Left ventricle myocardium inferior (tissue), 1 donor: ENCODE results near the gene PDE6A. TPM values are rescaled to one million over a fixed set of nuclear protein-coding genes. Genes with fewer than 3 reads are reported as not detected.
"Not testable (repeated sequence)": the region's sequence is repeated elsewhere in the genome, so short reads cannot be mapped to it uniquely, and the experiment has no call there.

Experiments used
- DNase-seq: peaks from one replicate; pipeline ENCODE4 v3.0.0-alpha.2; 2020
- H3K27ac ChIP-seq: fragments of 200-600 bp; replicated peaks from 2 replicates; pipeline ENCODE4 v1.8.0; 2021
- H3K27me3 ChIP-seq: fragments of 200-600 bp; 2 replicates; pipeline ENCODE4 v1.8.0; 2021; ENCODE audit warnings: low read depth
- H3K36me3 ChIP-seq: fragments of 200-600 bp; 2 replicates; pipeline ENCODE4 v1.8.0; 2021
- H3K4me1 ChIP-seq: fragments of 200-600 bp; 2 replicates; pipeline ENCODE4 v1.8.0; 2021
- H3K4me3 ChIP-seq: fragments of 200-600 bp; 2 replicates; pipeline ENCODE4 v1.8.0; 2021; ENCODE audit warnings: mild to moderate bottlenecking, moderate library complexity
- H3K9me3 ChIP-seq: fragments of 200-600 bp; replicated peaks from 2 replicates; pipeline ENCODE4 v1.8.0; 2021
- intact Hi-C: fragments of 100-400 bp; cut with micrococcal nuclease; formaldehyde crosslinking; loops from one replicate; pipeline ENCODE4 v1.11.0; 2022
- total RNA-seq: library from RNA; stranded (reverse); fragmentation: NEBNext Ultra II Directional; extraction: Animal tissue kit (Norgen Biotek cat#: 25700); gene quantifications from one replicate; pipeline ENCODE4 v1.2.1, GENCODE V29; 2021
- TF ChIP-seq, protein P1 (sequence below): fragments of 200-600 bp; IDR thresholded peaks from 2 replicates; pipeline ENCODE4 v1.8.0; 2021; ENCODE audit warnings: antibody characterized with exemption, mild to moderate bottlenecking, borderline replicate concordance
- donor health status: DM: no; HTN: yes; CAD: no; lungs with severe emphysema.

PDE6A gene
- total RNA-seq, 1 donor from 2014 or later = 0.22 TPM

DNA sequence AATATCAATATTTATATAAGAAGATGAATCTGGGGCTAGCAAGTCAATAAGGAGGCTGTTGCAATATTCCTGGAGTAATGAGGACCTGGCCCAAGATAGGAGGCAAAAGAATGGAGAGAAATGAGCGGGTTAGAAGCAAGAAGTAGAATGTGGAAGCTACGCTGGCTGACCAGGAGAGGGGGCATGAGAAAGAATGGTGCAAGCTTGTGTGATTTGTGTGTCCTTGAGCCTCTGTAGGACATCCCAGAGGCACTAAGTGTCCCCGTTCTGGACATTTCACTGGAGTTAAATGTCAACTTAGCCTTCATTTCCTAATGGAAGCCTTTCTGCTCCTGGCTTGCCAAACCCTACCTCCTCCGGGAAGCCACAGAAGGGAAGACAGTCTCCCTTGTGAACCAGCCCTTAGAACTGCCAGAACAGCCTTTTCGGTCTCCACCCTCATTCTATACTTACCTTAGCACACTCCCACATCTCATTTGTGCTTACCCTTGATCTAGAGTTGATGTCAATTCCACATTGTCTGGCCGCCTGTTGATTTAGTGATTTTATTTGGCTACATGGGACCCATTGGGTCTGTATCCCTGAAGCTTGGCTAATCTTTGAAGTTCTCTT lies 6.7 kb upstream of the PDE6A start:
- Histone ChIP-seq H3K27ac (no peak overlapping the region), H3K4me3 (no peak overlapping the region), H3K4me1 (no peaks in the 10 kb centered on the region), H3K9me3 (no peaks in the 10 kb centered on the region), H3K36me3 (no peaks in the 10 kb centered on the region), H3K27me3 (no peaks in the 10 kb centered on the region)
- intact Hi-C loops = no loop called here
- TF ChIP-seq, protein P1, sequence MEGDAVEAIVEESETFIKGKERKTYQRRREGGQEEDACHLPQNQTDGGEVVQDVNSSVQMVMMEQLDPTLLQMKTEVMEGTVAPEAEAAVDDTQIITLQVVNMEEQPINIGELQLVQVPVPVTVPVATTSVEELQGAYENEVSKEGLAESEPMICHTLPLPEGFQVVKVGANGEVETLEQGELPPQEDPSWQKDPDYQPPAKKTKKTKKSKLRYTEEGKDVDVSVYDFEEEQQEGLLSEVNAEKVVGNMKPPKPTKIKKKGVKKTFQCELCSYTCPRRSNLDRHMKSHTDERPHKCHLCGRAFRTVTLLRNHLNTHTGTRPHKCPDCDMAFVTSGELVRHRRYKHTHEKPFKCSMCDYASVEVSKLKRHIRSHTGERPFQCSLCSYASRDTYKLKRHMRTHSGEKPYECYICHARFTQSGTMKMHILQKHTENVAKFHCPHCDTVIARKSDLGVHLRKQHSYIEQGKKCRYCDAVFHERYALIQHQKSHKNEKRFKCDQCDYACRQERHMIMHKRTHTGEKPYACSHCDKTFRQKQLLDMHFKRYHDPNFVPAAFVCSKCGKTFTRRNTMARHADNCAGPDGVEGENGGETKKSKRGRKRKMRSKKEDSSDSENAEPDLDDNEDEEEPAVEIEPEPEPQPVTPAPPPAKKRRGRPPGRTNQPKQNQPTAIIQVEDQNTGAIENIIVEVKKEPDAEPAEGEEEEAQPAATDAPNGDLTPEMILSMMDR = no peak
- DNase-seq = no peak

DNA sequence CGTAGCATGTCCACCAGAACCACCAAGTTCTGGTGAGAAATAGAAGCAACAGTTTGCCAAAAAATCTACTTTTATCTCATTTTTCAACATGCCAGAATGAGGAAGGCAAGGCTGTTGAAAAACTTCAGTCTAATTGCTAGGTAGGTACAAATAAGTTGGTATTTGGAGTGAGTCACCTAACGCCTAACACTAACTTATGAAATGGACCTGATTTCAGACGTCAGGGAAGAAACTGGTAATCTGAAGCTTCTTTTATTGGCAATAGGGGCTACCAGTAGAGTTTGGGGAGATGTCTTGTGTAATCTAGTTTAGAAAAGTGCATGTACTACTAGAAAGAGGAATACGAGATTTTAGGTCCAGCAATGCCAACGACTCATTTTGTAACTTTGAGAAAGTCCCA lies 4.4 kb upstream of the PDE6A start:
- Histone ChIP-seq H3K36me3 (no peaks in the 10 kb centered on the region), H3K4me3 (no peak overlapping the region), H3K9me3 (no peaks in the 10 kb centered on the region), H3K4me1 (no peaks in the 10 kb centered on the region), H3K27me3 (no peaks in the 10 kb centered on the region), H3K27ac (no peak overlapping the region)
- TF ChIP-seq, protein P1 = no peak
- no peak for DNase-seq
- intact Hi-C loops = no loop called here

DNA sequence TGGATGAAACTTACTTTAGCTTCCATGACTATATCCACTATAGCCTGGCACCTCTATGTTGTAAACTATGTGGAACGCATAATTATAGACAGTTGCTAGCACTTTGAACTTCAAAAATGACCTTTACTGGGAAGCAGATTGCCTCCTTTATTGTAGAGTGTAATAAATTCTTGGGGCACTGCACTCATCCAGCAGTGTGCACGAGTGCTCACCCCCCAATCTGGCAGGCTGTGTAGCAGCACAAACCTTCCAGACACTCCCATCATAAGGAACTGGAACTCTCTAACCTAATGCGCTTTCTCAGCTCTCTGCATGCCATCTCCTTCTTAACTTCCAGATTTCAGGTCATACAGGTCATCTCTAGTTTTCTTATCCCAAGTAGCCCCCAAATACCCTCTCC lies 1.5 kb upstream of the PDE6A start:
- Histone ChIP-seq H3K27me3 (no peaks in the 10 kb centered on the region), H3K27ac (no peak overlapping the region), H3K4me3 (no peak overlapping the region), H3K4me1 (no peaks in the 10 kb centered on the region), H3K9me3 (no peaks in the 10 kb centered on the region), H3K36me3 (no peaks in the 10 kb centered on the region)
- TF ChIP-seq, protein P1 = no peak
- intact Hi-C loops = no loop called here
- DNase-seq = no peak

DNA sequence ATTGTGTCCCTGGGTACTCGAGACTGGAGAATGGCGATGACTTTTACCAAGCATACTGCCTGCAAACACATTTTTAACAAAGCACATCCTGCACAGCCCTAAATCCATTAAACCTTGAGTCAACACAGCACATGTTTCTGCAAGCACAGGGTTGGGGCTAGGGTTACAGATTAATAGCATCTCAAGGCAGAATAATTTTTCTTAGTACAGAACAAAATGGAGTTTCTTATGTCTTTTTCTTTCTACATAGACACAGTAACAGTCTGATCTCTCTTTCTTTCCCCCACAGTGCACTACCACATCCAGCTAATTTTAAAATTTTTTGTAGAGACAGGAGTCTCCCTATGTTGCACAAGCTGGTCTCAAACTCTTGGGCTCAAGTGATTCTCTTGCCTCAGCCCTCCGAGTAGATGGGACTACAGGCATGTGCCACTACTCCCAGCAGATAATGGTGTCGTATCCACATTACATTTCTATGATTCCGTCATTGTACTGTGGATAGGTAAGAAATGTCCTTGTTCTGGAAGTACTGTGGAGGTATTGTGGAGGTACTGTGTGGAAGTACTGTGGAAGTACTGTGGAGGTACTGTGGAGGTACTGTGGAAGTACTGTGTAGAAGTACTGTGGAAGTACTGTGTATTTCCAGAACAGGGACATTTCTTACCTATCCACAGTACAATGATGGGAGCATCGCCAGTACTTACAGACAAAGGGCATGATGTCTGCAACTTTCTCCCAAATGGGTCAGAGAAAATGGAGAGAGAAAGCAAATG lies 1.2 kb downstream of the PDE6A start:
- H3K36me3 ChIP-seq, intact Hi-C loops, DNase-seq, H3K27me3 ChIP-seq, H3K27ac ChIP-seq, H3K9me3 ChIP-seq, H3K4me3 ChIP-seq: not testable (repeated sequence)
- peaks cover 20% of the 10 kb centered on the region for H3K4me1 ChIP-seq

DNA sequence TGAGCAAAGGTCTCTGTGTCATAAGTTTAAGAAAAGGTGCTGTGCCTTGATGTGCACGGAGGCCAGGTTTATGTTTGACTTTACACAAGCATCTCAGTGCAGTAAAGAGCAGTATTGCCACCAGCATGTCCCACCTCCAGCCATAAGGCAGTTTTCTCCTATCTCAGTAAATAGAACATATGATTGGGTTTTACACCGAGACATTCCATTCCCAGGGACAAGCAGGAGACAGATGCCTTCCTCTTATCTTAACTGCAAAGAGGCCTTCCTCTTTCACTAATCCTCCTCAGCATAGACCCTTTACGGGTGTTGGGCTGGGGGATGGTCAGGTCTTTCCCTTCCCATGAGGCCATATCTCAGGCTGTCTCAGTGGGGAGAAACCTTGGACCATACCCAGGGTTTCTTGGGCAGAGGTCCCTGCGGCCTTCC lies 1.8 kb downstream of the PDE6A start:
- H3K4me3 ChIP-seq, intact Hi-C loops, H3K27me3 ChIP-seq, H3K27ac ChIP-seq, H3K9me3 ChIP-seq, H3K36me3 ChIP-seq, DNase-seq: not testable (repeated sequence)
- peaks cover 24% of the 10 kb centered on the region for H3K4me1 ChIP-seq

DNA sequence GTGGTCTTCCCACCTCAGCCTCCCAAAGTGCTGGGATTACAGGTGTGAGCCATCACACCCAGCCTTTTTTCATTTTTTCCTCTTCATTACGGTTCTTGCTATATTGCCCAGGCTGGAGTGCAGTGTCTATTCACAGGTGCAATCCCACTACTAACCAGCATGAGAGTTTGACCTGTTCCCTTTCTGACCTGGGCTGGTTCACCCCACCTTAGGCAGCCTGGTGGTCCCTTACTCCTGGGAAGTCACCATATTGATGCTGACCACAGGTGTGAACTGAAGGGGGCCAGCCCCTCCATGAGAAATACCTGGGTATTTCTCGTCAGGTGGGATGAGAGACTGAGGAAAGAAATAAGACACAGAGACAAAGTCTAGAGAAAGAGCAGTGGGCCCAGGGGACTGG lies 2.4 kb downstream of the PDE6A start:
- intact Hi-C loops = no loop called here
- no peaks in the 10 kb centered on the region for H3K9me3 ChIP-seq
- H3K36me3 ChIP-seq = no peaks in the 10 kb centered on the region

More for the DNA sequence above, 2.4 kb downstream of the PDE6A start:
- TF ChIP-seq, protein P1 = no peak
- Histone ChIP-seq H3K4me3 (no peak overlapping the region), H3K27ac (no peak overlapping the region), H3K4me1 (peaks cover 26% of the 10 kb centered on the region), H3K27me3 (no peaks in the 10 kb centered on the region)
- DNase-seq = no peak
